Activated CD8-positive, alpha-beta memory T cell treated with anti-CD3 and anti-CD28 coated beads for 36 hours (primary cell): Measurements from ENCODE around the gene COLGALT1. TPM values are rescaled to one million over a fixed set of nuclear protein-coding genes. Genes with fewer than 3 reads are reported as not detected.

ENCODE experiments used
- CTCF ChIA-PET: fragments of 350-600 bp; sonication (Branson Sonifier 250); formaldehyde crosslinking; loops from one replicate; lab custom pipeline; 2021; ENCODE audit warnings: antibody characterized with exemption; lab: Charles Lee
- POLR2A ChIA-PET: fragments of 350-600 bp; sonication (Branson Sonifier 250); formaldehyde crosslinking; loops from one replicate; lab custom pipeline; 2021; ENCODE audit warnings: antibody characterized with exemption; lab: Charles Lee
- total RNA-seq, 2 experiments: library from RNA; stranded (reverse); gene quantifications; one replicate each; pipeline ENCODE4 v1.2.3, GENCODE V29; 2021

Gene COLGALT1
- total RNA-seq, 2 experiments from 2014 or later, result 97.2 to 100 TPM

DNA sequence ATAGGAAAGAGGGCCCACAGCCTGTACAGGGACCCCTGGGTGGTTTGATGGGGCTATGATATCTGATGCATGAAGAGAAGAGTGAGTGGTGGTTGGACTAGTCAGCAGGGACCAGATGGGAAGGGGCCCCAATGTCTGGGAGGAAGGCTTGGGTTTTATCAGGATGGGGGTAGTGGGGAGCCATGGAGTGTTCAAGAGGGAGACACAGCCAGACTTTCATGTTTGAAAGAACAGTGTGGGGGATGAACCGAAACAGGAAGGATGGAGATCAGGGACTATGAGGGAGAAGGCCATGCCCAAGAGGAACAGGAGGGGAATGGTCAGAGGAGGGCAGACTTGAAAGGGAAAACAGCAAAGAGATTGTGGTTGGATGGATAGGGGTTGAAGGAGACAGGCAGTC, 69.6 kb downstream of the COLGALT1 start:
- CTCF ChIA-PET, result no interaction called here

DNA sequence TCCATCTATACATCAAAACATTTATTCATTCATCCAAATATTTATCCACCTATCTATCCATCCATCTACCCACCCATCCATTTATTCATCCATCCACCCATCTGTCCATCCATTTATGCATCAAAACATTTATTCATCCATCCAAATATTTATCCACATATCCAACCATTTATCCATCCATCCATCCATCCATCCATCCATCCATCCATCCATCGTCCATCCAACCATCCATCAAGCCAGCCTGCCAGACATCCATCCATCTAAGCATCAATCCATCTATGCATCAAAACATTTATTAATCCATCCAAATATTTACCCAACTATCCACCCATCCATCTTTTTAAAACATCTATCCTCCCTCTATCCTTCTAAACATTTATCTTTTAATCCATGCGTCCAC, 70.5 kb downstream of the COLGALT1 start:
- CTCF ChIA-PET, result no interaction called here
- POLR2A ChIA-PET, result no interaction called here

More for the DNA sequence above, 69.6 kb downstream of the COLGALT1 start:
- POLR2A ChIA-PET, result no interaction called here

DNA sequence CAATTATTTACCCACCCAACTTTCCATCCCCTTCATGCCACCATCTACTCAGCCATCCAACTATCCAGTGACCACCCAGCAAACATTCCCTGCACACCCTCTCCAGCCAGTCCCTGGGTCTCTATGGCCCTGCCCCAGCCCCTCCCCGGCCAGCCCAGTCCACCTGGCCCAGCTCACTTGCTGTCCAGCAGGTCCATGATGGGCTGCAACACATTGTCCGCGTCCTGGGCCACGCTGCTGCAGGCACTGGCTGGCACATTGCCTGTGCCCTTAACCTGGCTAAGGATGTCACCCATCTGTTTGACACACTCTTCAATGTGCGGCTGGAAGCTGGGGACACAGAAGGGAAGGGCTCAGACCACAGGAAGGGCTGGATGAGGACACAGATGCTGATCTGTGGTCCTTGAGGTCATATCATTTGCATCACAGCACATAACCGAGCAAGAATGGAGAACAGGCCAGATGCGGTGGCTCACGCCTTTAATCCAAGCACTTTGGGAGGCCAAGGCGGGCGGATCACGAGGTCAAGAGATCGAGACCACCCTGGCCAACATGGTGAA, 71.1 kb downstream of the COLGALT1 start:
- CTCF ChIA-PET, result no interaction called here
- POLR2A ChIA-PET, result no interaction called here

DNA sequence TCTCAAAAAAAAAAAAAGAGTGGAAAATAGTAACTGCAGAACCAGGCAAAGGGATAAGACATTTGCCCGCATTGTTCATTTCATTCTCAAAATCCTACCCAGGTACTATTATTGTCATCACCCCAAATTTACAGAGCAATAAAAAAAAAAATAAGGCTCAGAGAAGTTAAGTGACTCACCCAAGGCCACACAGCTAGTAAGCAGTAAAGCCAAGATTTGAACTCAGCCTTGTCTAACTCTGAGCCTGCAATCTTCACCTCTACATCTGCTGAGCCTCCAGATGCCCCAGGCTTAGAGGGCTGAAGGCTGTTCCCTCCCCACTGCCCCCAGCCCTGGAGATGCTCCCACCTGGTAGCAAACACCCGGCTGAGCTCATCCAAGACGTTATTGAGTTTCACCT, 71.7 kb downstream of the COLGALT1 start:
- CTCF ChIA-PET, result interaction anchor here (0.6 to 1.2 kb wide), 2 partner anchors 20 to 86 kb away, joined by 3 to 8 read pairs; no protein-coding TSS in a partner anchor
- POLR2A ChIA-PET, result no interaction called here

DNA sequence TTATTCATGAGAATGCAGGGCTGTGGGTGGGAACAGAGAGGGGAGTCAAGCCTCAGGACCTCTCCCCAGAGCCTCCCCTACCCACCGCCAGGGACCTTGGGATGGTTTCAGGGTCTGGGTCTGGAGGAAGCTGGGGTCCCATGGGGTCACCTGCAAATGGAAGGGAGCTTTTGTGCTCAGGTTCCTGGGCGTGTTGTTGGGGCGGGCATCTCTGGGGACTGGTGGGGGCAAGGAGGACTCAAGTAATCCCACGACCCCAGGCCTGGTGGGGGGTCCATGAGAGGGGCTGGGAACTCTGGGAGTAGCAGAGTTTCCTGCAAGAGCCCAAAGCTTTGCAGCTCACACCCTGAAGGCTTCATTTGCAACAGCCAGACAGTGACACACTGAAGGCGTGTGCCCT, 72.5 kb downstream of the COLGALT1 start:
- POLR2A ChIA-PET, result no interaction called here
- CTCF ChIA-PET, result interaction anchor here (1.2 kb wide), 1 partner anchor 21 kb away, joined by 3 read pairs; no protein-coding TSS in a partner anchor

DNA sequence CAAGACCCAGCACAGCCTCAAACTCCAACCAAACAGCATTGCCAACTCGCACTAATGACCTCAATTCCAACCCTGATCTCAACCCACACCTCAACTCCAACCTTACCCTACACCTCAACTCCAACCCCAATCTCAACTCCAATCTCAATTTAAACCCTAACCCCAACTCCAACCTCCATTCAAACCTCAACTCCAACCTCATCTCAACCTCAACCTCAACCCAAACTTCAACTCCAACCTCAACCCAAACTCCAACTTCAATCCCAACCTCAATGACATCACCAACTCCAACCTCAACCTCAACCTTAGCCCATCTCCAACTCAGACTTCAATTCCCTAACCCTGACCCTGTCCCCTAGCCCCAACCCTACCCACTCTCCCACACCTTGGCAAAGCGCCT, 74.3 kb downstream of the COLGALT1 start:
- CTCF ChIA-PET, result no interaction called here
- POLR2A ChIA-PET, result no interaction called here

DNA sequence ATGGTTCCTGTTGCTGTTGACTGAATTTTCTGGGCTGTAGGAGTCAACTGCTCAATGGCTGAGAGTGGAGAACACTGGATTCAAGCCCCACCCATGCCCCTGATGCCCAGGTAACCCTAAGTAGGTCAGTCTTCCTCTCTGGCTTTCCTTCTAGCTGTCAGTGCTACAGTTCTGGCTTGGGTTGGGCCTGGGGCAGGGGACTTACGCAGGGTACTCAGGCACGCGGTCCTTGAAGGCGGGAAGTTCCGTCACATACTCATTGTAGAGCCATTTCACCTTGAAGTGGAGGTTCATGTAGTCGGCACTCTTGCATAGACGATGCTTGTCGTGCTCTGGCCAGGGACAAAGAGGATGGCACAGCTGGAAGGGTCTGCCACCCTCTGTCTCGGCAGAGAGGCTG, 77.1 kb downstream of the COLGALT1 start:
- ChIA-PET CTCF (no interaction called here), POLR2A (no interaction called here)

Other genes with a start within 250 kb of the COLGALT1 start
- 100 to 1,000 TPM; 126 to 132 TPM for gene MRPL34, start 249.8 kb upstream of the COLGALT1 start, total RNA-seq
- 10 to 100 TPM; 44.1 to 45.9 TPM for gene DDA1, start 246.1 kb upstream of the COLGALT1 start, total RNA-seq
- gene ANO8, start 220.8 kb upstream of the COLGALT1 start, total RNA-seq, result 1 to 10 TPM; 3.2 TPM
- 10 to 100 TPM; 55.8 to 56.8 TPM for gene GTPBP3, start 218.1 kb upstream of the COLGALT1 start, total RNA-seq
- not detected for gene PLVAP, start 178.3 kb upstream of the COLGALT1 start, total RNA-seq
- gene CCDC194, start 161.5 kb upstream of the COLGALT1 start, total RNA-seq, result 1 to 10 TPM; 1.3 to 1.4 TPM
- gene BST2, start 150.0 kb upstream of the COLGALT1 start, total RNA-seq, result 100 to 1,000 TPM; 121 to 126 TPM
- 10 to 100 TPM; 36.1 to 38.2 TPM for gene MVB12A, start 135.6 kb upstream of the COLGALT1 start, total RNA-seq
- gene TMEM221, start 107.0 kb upstream of the COLGALT1 start, total RNA-seq, result not detected
- gene NXNL1, start 94.7 kb upstream of the COLGALT1 start, total RNA-seq, result not detected
- 1 to 10 TPM; 2.5 to 3.2 TPM for gene SLC27A1, start 85.1 kb upstream of the COLGALT1 start, total RNA-seq
- gene PGLS, start 44.0 kb upstream of the COLGALT1 start, total RNA-seq, result 10 to 100 TPM; 57.9 to 61.9 TPM
- under 1 TPM in 1 of 2 experiments, not detected in 1; 0.02 TPM for gene UNC13A, start 132.7 kb downstream of the COLGALT1 start, total RNA-seq
- gene MAP1S, start 163.8 kb downstream of the COLGALT1 start, total RNA-seq, result 10 to 100 TPM; 59.1 to 69.5 TPM
- gene FCHO1, start 195.8 kb downstream of the COLGALT1 start, total RNA-seq, result 10 to 100 TPM; 36.9 to 38.5 TPM
- not detected for gene B3GNT3, start 239.5 kb downstream of the COLGALT1 start, total RNA-seq